AG09309 (cell line): ENCODE data around the gene TSEN2.

Source experiments
- DNase-seq: peaks from one replicate; pipeline ENCODE4 v3.0.0-alpha.2; 2010; ENCODE audit warnings: low read depth
- H3K4me3 ChIP-seq: 2 replicates; pipeline ENCODE4 v1.5.1; 2011; ENCODE audit warnings: mild to moderate bottlenecking, low read depth, low read length, moderate library complexity; ENCODE audit not compliant: control insufficient read depth
- CTCF ChIP-seq: IDR thresholded peaks from 2 replicates; pipeline ENCODE4 v1.5.1; 2011; ENCODE audit warnings: mild to moderate bottlenecking, low read depth, low read length, inconsistent platforms; ENCODE audit not compliant: insufficient read depth, control insufficient read depth; ENCODE audit errors: missing control alignments

The TSEN2 gene

GRCh38 chr3:12561397-12561796, 77.1 kb downstream of the TSEN2 start:
- TF ChIP-seq CTCF, result no peak
- no peak for DNase-seq
- no peak overlapping the region for H3K4me3 ChIP-seq

- DNase-seq, result no peak
- no peak for TF ChIP-seq CTCF
- H3K4me3 ChIP-seq, result no peak overlapping the region
Measured at GRCh38 chr3:12562451-12562850, 78.2 kb downstream of the TSEN2 start.

- TF ChIP-seq CTCF, result no peak
- no peak for DNase-seq
- H3K4me3 ChIP-seq, result no peak overlapping the region
Measured at GRCh38 chr3:12566976-12567375, 82.7 kb downstream of the TSEN2 start.

- TF ChIP-seq CTCF, result no peak
- no peak overlapping the region for H3K4me3 ChIP-seq
- no peak for DNase-seq
Measured at GRCh38 chr3:12568747-12569146, 84.5 kb downstream of the TSEN2 start.

GRCh38 chr3:12569836-12570235, 85.6 kb downstream of the TSEN2 start:
- no peak for DNase-seq
- no peak for TF ChIP-seq CTCF

GRCh38 chr3:12571986-12572385, 87.7 kb downstream of the TSEN2 start:
- no peak overlapping the region for H3K4me3 ChIP-seq
- DNase-seq, result no peak
- TF ChIP-seq CTCF, result no peak

More at GRCh38 chr3:12569836-12570235, 85.6 kb downstream of the TSEN2 start:
- no peak overlapping the region for H3K4me3 ChIP-seq

GRCh38 chr3:12574131-12574530, 89.9 kb downstream of the TSEN2 start:
- TF ChIP-seq CTCF, result no peak
- no peak overlapping the region for H3K4me3 ChIP-seq
- no peak for DNase-seq
